KMS-11 (cell line): ENCODE results near the gene CRAT.

Experiments
- H2AFZ ChIP-seq: fragments of 200-600 bp; sonication (generic); 2 replicates; pipeline ENCODE4 v1.6.1; 2016; ENCODE audit warnings: antibody characterized with exemption, mixed run types, low read depth
- H3K27ac ChIP-seq: fragments of 200-600 bp; sonication (generic); 2 replicates; pipeline ENCODE4 v1.6.1; 2016; ENCODE audit warnings: mild to moderate bottlenecking, mixed run types
- H3K27me3 ChIP-seq: fragments of 200-600 bp; sonication (generic); 2 replicates; pipeline ENCODE4 v1.6.1; 2017; ENCODE audit warnings: mild to moderate bottlenecking, low read depth, mixed run types, moderate library complexity; ENCODE audit not compliant: insufficient read depth
- H3K36me3 ChIP-seq: fragments of 200-600 bp; sonication (generic); 2 replicates; pipeline ENCODE4 v1.6.1; 2017; ENCODE audit warnings: mild to moderate bottlenecking, mixed run types; ENCODE audit not compliant: insufficient read depth
- H3K4me1 ChIP-seq: fragments of 200-600 bp; sonication (generic); 2 replicates; pipeline ENCODE4 v1.6.1; 2016; ENCODE audit warnings: mild to moderate bottlenecking, low read depth, mixed run types; ENCODE audit not compliant: poor library complexity, severe bottlenecking
- H3K4me2 ChIP-seq: fragments of 200-600 bp; sonication (generic); 2 replicates; pipeline ENCODE4 v1.7.0; 2016; ENCODE audit warnings: mild to moderate bottlenecking, mixed run types
- H3K4me3 ChIP-seq: fragments of 200-600 bp; sonication (generic); IDR thresholded peaks from 2 replicates; pipeline ENCODE4 v1.6.1; 2017; ENCODE audit warnings: low read depth, low read length, mixed read lengths; ENCODE audit not compliant: insufficient read depth
- H3K79me2 ChIP-seq: fragments of 200-600 bp; sonication (generic); 2 replicates; pipeline ENCODE4 v1.6.1; 2016; ENCODE audit warnings: low read depth, mixed run types; ENCODE audit not compliant: insufficient read depth
- H3K9ac ChIP-seq: fragments of 200-600 bp; sonication (generic); 2 replicates; pipeline ENCODE4 v1.6.1; 2016; ENCODE audit warnings: mild to moderate bottlenecking, mixed run types
- H4K20me1 ChIP-seq: fragments of 200-600 bp; sonication (generic); 2 replicates; pipeline ENCODE4 v1.6.1; 2016; ENCODE audit warnings: mild to moderate bottlenecking, mixed run types; ENCODE audit not compliant: insufficient read depth
- CTCF ChIP-seq: fragments of 200-600 bp; sonication (generic); conservative IDR thresholded peaks from 2 replicates; pipeline ENCODE4 v1.6.1; 2017; ENCODE audit warnings: low read depth, mild to moderate bottlenecking, antibody characterized with exemption, low read length, moderate library complexity, mixed read lengths

Gene CRAT

GRCh38 chr9:129097671-129098306, 12.8 kb downstream of the CRAT start:
- H3K4me2 ChIP-seq: no peak overlapping the region
- no peak overlapping the region for H3K27ac ChIP-seq
- no peak overlapping the region for H3K4me3 ChIP-seq
- no peaks in the 10 kb centered on the region for H3K4me1 ChIP-seq
- H3K79me2 ChIP-seq: no peaks in the 10 kb centered on the region
- H2AFZ ChIP-seq: no peak overlapping the region
- no peak overlapping the region for H3K9ac ChIP-seq
- no peaks in the 10 kb centered on the region for H4K20me1 ChIP-seq
- H3K36me3 ChIP-seq: no peaks in the 10 kb centered on the region
- no peak for TF ChIP-seq CTCF
- no peaks in the 10 kb centered on the region for H3K27me3 ChIP-seq

- Histone ChIP-seq H3K4me2 (no peak overlapping the region), H3K36me3 (no peaks in the 10 kb centered on the region), H4K20me1 (no peaks in the 10 kb centered on the region), H3K27me3 (no peaks in the 10 kb centered on the region), H3K4me1 (no peaks in the 10 kb centered on the region), H3K4me3 (no peak overlapping the region), H2AFZ (no peak overlapping the region), H3K79me2 (no peaks in the 10 kb centered on the region), H3K27ac (no peak overlapping the region), H3K9ac (no peak overlapping the region)
- TF ChIP-seq CTCF: no peak
Observed at GRCh38 chr9:129095908-129096307, 14.7 kb downstream of the CRAT start.

- no peak overlapping the region for H3K9ac ChIP-seq
- H3K4me3 ChIP-seq: no peak overlapping the region
- no peaks in the 10 kb centered on the region for H3K36me3 ChIP-seq
- H4K20me1 ChIP-seq: no peaks in the 10 kb centered on the region
- no peaks in the 10 kb centered on the region for H3K27me3 ChIP-seq
- H3K79me2 ChIP-seq: no peaks in the 10 kb centered on the region
- H2AFZ ChIP-seq: no peak overlapping the region
- no peak overlapping the region for H3K27ac ChIP-seq
- H3K4me2 ChIP-seq: no peak overlapping the region
- no peaks in the 10 kb centered on the region for H3K4me1 ChIP-seq
- no peak for TF ChIP-seq CTCF
Observed at GRCh38 chr9:129095170-129095667, 15.4 kb downstream of the CRAT start.

- Histone ChIP-seq H3K4me2 (no peak overlapping the region), H2AFZ (no peak overlapping the region), H3K36me3 (no peaks in the 10 kb centered on the region), H3K27me3 (no peaks in the 10 kb centered on the region), H4K20me1 (no peaks in the 10 kb centered on the region), H3K27ac (no peak overlapping the region), H3K4me3 (no peak overlapping the region), H3K79me2 (no peaks in the 10 kb centered on the region), H3K9ac (no peak overlapping the region), H3K4me1 (no peaks in the 10 kb centered on the region)
- TF ChIP-seq CTCF: no peak
Observed at GRCh38 chr9:129094387-129095169, 16.0 kb downstream of the CRAT start.
